IPS-NIHi7 (cell line): Measurements from ENCODE around the gene MAP4K1.

ENCODE experiments used
- DNase-seq: peaks from one replicate; pipeline ENCODE4 v3.0.0; 2012; ENCODE audit warnings: mixed read lengths; ENCODE audit errors: extremely low spot score

Gene MAP4K1

DNA sequence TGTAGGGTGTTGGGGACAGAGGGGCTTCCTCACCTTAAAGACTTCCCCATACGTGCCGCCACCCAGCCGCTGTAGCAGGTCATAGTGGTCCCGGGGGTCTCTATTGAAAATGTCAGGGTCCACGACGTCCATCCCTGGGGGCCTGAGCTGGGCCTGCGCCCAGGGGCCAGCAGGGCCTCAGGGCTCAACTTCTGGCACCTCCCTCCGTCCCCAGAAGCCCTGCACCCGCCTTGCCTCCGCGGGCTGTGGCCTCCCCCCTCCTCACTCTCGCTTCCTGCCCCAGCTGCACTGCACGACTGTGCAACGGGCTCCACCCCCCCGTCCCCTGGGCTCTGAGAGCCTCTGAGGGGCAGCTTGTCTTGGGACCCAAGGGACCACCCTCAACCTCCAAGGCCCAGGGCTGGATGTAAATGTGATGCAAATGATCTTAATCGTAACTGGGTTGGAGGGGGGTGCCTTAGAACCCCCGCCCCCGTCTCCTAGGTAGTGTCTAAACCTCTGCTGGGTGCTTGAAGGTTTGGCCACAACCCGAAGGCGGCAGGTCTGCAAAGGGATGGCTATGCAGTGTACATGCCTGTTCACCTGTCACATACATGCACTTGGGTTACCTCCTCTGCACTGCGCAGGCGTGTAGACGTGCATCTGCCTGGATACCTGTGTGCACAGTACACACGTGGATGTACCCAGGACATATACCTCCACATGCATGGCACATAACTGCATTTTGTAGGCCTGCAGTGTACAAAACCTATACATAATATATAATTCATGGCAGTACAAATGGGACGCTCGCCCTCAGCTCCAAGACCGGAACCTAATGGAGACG is at the start of gene MAP4K1:
MAP4K1 (minus strand) TSS at position 190 of the 826 bp plus-strand sequence; CDS start at position 132, 58 bp downstream.
- no peak for DNase-seq

GRCh38 chr19:38666663-38667511 is 49.1 kb upstream of the MAP4K1 start:
- DNase-seq = no peak

GRCh38 chr19:38665950-38666662 is 48.4 kb upstream of the MAP4K1 start:
- peak; percentile 78 for DNase-seq

DNA sequence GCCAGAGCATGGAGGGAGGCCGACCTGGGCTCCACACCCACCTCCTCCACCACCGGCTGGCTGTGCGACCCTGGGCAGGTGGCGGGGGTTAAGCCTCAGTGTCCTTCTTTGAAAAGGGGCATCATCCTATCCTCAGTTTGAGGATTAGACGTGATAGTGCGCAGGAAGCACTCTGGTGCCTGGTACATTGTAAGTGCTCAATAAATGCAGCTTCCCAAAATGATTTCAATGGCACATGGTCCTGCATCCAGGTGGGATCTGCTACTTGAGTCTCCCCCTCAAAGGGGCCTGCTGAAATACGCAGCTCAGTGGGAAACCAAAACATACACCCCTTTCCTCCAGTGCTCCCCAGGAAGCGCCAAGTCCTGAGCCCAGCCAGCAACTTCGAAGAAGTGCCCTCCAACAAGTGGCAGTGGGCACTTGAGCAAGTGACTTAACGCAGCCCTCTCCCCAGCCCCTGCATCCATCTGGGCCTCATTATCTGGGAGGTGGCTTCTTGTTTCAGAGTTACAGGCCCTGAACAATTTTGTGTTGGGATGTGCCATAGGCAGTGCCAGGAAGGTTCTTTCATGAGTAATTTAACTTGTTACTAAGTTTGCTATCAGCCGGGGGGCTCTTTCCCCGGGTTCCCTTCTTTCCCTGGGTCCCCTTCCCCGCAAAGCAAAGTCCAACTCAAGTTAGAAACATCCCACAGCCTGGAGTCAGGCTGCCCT is 47.6 kb upstream of the MAP4K1 start:
- DNase-seq = no peak

GRCh38 chr19:38664503-38665211 is 46.9 kb upstream of the MAP4K1 start:
- no peak for DNase-seq

DNA sequence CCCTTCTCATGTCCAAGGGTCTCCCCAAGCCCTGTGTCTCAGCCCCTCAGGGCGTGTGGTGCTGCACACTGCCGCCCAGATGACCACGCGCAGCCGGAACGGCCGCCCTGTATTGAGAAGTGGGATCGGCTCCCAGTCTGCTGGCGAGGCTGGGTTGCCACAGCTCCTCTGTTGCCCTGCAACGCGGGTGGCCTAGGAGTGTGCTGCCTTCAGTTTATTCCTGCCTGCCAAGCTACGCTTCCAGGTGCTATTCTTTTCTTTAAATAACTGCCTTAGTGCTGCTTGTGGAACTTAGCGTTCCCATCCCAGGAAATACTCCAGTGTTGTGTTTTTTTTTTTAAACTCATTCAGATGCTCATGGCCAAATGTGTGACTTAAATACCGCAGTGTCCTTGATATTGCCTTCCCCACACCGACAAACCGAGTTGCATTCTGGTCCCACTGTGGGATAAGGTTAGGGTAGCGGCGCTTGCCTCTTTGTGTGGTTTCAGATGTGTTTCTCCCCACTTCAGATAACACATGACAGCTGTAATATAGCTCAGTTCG is 46.3 kb upstream of the MAP4K1 start:
- no peak for DNase-seq

DNA sequence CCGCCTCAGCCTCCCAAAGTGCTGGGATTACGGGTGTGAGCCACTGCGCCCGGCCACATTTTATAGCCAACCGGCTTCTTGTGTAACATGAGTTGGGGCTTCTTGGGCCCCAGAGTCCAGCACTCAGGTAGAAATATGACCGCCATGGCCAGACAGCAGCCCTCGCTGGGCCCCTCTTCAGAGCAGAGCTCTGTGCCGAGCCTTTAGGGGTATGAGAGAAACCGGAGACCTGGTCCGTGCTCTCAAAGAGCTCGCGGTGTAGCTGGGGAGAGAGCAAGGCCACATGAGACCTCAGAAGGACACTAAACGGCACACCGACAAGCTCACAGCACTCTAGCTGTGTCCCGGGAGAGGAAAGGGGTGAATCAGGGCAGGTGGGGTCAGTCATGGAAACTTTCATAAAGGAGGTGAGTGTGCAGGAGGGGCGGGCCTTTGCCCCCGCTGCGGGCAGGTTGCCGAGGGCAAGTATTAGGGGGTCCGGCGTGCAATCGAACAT is 45.5 kb upstream of the MAP4K1 start:
- DNase-seq = no peak

DNA sequence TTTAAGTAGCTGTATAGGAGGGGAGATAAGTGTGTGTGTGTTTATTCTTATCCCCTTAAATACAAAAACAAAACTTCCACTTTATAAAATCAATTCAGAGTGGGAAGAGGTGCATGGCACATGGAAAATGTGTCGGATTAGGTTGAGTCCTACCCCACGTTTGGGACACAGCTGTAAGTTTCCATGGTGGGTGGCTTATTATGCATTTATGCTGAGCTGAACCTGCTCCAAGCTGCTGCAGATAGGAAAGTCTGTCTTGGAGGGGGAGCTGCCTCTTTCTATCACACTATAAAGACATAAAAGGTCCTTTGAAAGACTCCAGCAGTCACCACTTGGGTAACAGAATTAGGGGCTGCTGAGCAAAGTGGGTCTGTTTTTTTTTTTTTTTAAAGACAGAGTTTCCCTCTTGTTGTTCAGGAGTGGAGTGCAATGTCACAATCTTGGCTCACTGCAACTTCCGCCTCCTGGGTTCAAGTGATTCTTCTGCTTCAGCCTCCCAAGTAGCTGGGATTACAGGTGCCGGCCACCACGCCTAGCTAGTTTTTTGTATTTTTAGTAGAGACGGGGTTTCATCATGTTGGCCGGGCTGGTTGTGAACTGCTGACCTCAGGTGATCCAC is 44.9 kb upstream of the MAP4K1 start:
- no peak for DNase-seq

DNA sequence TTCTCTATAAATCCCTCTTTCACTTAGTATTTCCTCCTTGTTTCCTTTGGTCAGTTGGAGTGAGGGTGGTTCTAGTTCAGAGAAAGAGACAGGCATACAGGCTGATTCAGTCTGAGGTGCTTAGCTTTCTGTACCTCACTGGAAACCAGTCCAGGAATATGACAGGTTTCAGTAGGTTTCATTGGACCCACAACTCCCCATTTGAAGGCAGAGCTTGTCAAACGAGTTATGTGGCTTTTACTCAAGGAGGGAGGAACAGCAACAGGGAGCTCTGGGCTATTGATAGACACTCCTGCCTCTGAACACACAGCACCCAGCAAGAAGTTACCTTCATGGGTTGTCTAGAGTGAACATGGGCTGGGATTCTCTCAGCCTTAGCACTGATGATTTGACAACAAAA is 44.2 kb upstream of the MAP4K1 start:
- no peak for DNase-seq

- DNase-seq = no peak
Measured at GRCh38 chr19:38661136-38661535, 43.4 kb upstream of the MAP4K1 start.

- DNase-seq = no peak
Measured at GRCh38 chr19:38660724-38661123, 43.0 kb upstream of the MAP4K1 start.

DNA sequence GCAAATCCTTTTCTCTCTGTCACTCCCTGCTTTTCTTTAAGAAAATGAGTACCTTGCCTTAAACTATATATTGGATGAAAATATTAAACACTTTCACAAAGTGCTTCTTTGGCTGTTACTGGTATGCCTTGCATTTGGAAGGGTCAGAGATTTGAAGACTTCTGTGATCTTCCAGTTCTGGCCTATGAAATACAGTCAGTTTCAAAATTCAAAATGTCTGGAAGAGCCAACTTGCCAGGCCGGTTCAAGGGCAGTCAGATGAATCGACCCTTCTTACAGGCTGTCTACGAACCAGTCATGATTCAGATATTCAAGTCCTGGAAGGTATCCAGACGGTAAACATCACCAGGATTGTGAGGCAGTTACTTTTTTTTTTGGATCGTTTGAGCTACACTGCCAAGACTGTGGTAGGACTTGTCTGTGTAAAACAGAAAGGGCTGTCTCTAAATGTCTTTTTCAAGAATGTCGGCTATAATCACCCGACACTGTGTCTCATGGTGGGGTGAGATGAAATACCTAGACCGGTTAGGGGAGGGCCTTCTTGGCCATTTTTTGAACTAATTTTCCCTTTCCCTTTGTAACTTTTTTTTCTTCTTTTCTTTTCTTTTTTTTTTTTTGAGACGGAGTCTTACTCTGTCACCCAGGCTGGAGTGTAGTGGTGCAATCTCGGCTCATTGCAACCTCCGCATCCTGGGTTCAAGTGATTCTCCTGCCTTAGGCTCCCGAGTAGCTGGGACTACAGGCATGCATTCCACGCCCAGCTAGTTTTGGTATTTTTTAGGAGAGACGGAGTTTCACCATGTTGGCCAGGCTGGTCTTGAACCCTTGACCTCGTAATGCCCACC is 40.9 kb upstream of the MAP4K1 start:
- DNase-seq = no peak

DNA sequence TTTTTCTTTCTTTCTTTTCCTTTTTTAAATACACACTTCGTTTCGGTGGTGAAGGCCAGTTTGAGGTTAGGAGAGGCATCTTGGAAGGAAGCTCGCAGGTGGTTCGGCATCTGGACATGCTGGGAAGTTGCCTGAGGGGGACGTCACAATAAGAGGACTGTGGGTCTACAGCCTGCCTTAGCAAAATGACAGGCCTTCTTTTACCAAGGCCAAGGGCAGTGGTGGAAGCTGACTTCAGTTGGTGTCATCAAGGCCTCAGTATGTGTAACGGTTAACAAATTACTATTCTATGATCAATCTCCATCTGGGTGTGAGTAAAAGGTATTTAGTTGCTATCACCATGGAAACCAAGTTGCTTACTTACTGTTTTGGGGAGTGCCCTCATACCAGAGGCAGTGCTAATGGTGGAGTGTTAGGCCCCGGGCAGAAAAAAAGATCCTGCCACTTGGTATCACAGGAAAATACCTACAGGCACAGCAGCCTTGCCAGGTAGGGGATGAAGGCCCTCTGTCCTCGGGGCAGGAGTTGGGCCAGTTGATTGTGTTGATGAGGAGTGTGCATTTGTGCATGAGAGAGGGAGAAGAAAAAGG is 40.0 kb upstream of the MAP4K1 start:
- no peak for DNase-seq

- no peak for DNase-seq
Measured at GRCh38 chr19:38656171-38656981, 38.6 kb upstream of the MAP4K1 start.

GRCh38 chr19:38655148-38655824 is 37.5 kb upstream of the MAP4K1 start:
- no peak for DNase-seq

DNA sequence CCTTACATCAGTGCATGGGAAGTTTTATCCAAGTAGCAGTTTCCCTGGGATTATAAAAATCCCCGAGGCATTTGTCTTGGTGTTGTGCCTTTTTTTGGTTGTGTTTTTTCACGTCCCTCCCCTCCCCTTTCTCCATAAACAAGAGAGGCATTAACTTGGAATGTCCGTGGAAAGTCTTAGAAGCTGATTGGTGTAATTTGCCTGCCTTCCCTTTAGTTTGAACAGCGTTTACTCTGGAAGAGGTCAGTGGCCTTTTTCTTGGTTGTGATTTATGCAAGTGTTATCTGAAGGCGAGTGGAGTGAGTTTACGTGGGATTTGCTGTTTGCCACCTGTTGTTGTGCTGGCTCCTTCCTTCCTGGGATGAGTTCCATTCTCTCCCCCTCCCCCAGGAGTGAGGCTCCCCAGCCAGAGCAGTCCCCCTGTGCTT is 36.9 kb upstream of the MAP4K1 start:
- no peak for DNase-seq

DNA sequence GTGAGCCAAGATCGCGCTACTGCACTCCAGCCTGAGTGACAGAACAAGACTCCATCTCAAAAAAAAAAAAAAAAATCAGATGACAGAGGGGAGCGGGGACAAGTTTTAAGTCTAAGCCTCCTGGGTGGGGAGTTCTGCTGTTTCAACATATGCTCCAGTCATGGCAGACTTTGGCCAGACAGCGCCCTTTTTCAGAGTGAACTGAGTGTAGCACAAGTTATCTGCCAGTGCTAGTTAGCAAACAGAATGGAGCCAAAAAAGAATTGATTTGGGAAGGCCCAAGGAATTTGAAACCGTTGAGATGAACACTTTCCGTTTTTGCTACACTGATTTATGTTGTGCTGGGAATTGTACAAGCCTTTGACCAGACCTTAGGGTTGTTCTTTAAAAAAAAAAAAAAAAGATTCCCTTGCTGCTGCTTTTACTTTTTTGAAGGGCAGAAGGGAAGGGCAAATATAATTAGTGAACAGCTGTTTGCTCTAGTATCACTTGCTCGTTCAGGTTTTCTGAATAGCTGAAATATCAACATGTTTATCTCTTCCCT is 35.3 kb upstream of the MAP4K1 start:
- DNase-seq = no peak
